ENCODE data around the gene PXK. TPM values are rescaled to one million over a fixed set of nuclear protein-coding genes. Genes with fewer than 3 reads are reported as not detected.
A peak's percentile ranks its signal among the peaks of the same experiment; 100 is the strongest.
"Not testable (repeated sequence)": the region's sequence is repeated elsewhere in the genome, so short reads cannot be mapped to it uniquely, and the experiment has no call there.

PXK gene
- total RNA-seq, 2 donors from 2014 or later, result 19.6 to 21.8 TPM

DNA sequence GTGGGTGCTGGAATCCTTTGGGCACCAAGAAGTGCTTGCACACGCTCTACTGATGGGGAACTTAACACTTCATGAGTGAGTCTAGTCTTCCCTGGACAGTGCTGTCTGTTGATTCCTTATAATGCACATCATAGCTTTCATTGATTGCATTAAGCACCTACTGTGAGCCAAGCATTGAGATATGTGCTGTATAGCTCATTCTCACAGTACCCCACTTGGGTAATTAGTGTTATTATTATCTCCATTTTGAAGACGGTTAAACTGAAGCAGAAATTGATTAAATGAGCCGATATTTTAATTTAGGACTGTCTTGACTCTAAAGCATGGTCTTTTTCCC lies 101.4 kb downstream of the PXK start:
- H3K36me3 ChIP-seq, result peaks cover 0 to 11% of the 10 kb centered on the region in 2 donors
- no peak for TF ChIP-seq POLR2AphosphoS5 (IDR thresholded peaks at IDR 0.05)
- TF ChIP-seq, protein P1, sequence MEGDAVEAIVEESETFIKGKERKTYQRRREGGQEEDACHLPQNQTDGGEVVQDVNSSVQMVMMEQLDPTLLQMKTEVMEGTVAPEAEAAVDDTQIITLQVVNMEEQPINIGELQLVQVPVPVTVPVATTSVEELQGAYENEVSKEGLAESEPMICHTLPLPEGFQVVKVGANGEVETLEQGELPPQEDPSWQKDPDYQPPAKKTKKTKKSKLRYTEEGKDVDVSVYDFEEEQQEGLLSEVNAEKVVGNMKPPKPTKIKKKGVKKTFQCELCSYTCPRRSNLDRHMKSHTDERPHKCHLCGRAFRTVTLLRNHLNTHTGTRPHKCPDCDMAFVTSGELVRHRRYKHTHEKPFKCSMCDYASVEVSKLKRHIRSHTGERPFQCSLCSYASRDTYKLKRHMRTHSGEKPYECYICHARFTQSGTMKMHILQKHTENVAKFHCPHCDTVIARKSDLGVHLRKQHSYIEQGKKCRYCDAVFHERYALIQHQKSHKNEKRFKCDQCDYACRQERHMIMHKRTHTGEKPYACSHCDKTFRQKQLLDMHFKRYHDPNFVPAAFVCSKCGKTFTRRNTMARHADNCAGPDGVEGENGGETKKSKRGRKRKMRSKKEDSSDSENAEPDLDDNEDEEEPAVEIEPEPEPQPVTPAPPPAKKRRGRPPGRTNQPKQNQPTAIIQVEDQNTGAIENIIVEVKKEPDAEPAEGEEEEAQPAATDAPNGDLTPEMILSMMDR (IDR thresholded peaks at IDR 0.05), result no peak
- intact Hi-C loops (cut with DNase I), result loop anchor here (10.0 kb wide), 1 partner anchor 191 kb away; no protein-coding TSS in a partner anchor
- 62% methylated on average over 3 of the region's 3 CpGs for WGBS
- peak overlapping the region; percentile 88 to 93 for H3K27ac ChIP-seq
- H3K4me1 ChIP-seq (replicated peaks), result no peaks in the 10 kb centered on the region
- H3K4me3 ChIP-seq, result peak overlapping the region; percentile 68 to 82
- H3K27me3 ChIP-seq (replicated peaks; ENCODE audit: insufficient read depth), result no peaks in the 10 kb centered on the region
- no peak for DNase-seq (ENCODE audit: low spot score)
- H3K9me3 ChIP-seq, result no peaks in the 10 kb centered on the region

DNA sequence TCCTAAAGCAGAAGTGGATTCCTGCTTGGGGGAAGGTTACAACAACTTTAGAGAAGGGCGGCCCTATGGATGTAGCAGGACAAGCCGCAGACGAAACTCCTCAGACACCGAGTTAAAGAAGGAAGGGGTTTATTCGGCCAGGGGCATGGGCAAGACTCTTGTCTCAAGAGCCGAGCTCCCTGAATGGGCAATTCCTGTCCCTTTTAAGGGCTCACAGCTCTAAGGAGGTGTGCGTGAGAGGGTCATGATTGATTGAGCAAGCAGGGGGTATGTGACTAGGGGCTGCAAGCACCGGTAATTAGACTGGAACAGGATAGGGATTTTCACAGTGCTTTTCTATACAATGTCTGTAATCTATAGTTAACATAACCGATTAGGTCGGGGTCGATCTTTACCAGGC lies 101.8 kb downstream of the PXK start:
- no peaks in the 10 kb centered on the region for H3K27me3 ChIP-seq (replicated peaks; ENCODE audit: insufficient read depth)
- H3K9me3 ChIP-seq, result no peaks in the 10 kb centered on the region
- intact Hi-C loops (cut with DNase I), result loop anchor here (10.0 kb wide), 1 partner anchor 190 kb away; no protein-coding TSS in a partner anchor
- DNase-seq (ENCODE audit: low spot score), result no peak
- no peak for TF ChIP-seq POLR2A (IDR thresholded peaks at IDR 0.05)
- TF ChIP-seq, protein P1 (IDR thresholded peaks at IDR 0.05), result no peak
- no peak for TF ChIP-seq POLR2AphosphoS5 (IDR thresholded peaks at IDR 0.05)
- H3K27ac ChIP-seq, result no peak overlapping the region
- peaks cover 0 to 7% of the 10 kb centered on the region in 2 donors for H3K36me3 ChIP-seq
- no peaks in the 10 kb centered on the region for H3K4me1 ChIP-seq (replicated peaks)
- 91% methylated on average over 11 of the region's 11 CpGs for whole genome bisulfite sequencing
- H3K4me3 ChIP-seq, result no peak overlapping the region

DNA sequence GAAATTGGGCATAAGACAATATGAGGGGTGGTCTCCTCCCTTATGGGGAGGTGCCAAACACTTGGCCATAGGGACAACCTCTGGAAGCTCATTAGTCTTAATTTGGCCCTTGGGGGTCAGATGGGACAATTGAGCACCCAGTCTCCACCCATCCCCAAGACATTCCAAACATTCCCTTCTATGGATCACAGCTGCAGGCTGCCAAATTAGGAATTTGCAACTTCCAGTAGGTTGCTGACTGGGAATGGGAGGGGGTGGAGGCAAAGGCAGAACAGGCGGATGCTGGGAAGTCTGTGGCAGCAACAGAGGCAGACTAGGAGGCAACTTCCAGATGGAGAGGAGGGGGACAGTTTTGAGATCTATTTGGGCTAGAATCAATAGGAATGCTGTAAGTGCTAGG lies 102.3 kb downstream of the PXK start:
- intact Hi-C loops (cut with DNase I), result loop anchor here (10.0 kb wide), 1 partner anchor 190 kb away; no protein-coding TSS in a partner anchor
- Histone ChIP-seq H3K27ac (no peak overlapping the region), H3K36me3 (peaks cover 0 to 6% of the 10 kb centered on the region in 2 donors), H3K9me3 (no peaks in the 10 kb centered on the region), H3K27me3 (replicated peaks; ENCODE audit: insufficient read depth) (no peaks in the 10 kb centered on the region), H3K4me1 (replicated peaks) (no peaks in the 10 kb centered on the region), H3K4me3 (no peak overlapping the region)
- DNase-seq (ENCODE audit: low spot score), result no peak
- WGBS, result 65% methylated on average over 1 of the region's 1 CpG
- TF ChIP-seq, protein P1 (IDR thresholded peaks at IDR 0.05), result no peak
- TF ChIP-seq POLR2A (IDR thresholded peaks at IDR 0.05), result no peak
- TF ChIP-seq POLR2AphosphoS5 (IDR thresholded peaks at IDR 0.05), result no peak

DNA sequence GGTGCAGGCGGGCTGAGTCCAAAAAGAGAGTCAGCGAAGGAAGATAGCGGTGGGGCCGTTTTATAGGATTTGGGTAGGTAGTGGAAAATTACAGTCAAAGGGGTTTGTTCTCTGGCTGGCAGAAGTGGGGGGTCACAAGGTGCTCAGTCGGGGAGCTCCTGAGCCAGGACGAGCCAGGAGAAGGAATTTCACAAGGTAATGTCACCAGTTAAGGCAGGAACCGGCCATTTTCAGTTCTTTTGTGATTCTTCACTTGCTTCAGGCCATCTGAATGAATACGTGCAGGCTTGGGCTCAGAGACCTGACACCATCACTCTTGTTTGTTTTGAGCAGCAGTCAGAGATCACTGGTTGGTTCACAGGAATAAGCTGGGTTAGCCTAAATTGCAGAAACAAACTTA lies 104.6 kb downstream of the PXK start:
- not testable (repeated sequence) for H3K4me3 ChIP-seq; H3K4me1 ChIP-seq (replicated peaks); H3K27ac ChIP-seq; DNase-seq (ENCODE audit: low spot score); H3K36me3 ChIP-seq; H3K27me3 ChIP-seq (replicated peaks; ENCODE audit: insufficient read depth); H3K9me3 ChIP-seq
- WGBS, result 59% methylated on average over 8 of the region's 8 CpGs
- intact Hi-C loops (cut with DNase I), result loop anchor here (10.0 kb wide), 1 partner anchor 188 kb away; no protein-coding TSS in a partner anchor

DNA sequence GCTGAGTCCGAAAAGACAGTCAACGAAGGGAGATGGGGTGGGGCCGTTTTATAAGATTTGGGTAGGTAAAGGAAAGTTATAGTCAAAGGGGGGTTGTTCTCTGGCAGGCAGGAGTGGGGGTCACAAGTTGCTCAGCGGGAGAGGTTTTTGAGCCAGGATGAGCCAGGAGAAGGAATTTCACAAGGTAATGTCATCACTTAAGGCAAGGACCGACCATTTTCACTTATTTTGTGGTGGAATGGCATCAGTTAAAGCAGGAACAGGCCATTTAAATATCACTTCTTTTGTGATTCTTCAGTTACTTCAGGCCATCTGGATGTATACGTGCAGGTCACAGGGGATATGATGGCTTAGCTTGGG lies 108.3 kb downstream of the PXK start:
- H3K27me3 ChIP-seq (replicated peaks; ENCODE audit: insufficient read depth); H3K27ac ChIP-seq; H3K4me3 ChIP-seq; H3K4me1 ChIP-seq (replicated peaks); intact Hi-C loops (cut with DNase I); H3K9me3 ChIP-seq; H3K36me3 ChIP-seq; DNase-seq (ENCODE audit: low spot score): not testable (repeated sequence)
- 81% methylated on average over 6 of the region's 6 CpGs for WGBS

DNA sequence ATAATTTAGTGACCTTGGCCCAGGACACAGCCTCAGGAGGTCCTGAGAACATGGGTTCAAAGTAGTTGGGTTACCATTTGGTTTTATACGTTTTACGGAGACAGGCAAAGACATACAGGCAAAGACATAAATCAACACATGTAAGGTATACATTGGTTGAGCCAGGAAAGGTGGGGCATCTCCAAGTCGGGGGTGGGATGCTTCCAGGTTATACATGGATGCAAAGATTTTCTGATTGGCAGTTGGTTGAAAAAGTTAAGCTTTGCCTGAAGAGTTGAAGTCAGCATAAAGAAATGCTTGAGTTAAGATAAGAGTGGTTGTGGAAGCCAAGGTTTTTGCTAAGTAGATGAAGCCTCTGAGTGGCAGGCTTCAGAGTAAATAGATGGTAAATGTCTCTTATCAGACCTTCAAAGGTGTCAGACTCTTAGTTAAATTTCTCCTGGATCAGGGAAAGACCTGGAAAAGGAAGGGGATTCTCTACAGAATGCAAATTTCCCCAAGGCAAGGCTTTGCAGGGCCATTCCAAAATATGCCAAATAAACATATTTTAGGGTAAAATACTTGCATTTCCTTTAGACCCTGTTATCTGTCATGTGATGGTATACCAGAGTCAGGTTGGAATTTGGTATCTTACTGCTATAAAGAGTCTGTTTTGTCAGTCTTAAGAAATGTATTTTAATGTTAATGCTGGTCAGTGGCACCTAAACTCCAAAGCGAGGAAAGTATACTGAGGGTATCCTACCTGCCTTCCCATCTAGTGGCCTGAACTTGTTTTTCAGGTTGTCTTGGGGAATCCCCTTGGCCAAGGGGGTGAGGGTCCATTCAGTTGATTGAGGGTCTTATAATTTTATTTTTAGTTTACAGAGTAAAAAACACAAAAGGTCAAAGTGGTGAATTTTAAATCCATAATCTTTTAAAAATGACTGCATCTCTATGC lies 109.1 kb downstream of the PXK start:
- DNase-seq (ENCODE audit: low spot score), result no peak
- Histone ChIP-seq H3K4me1 (replicated peaks) (no peaks in the 10 kb centered on the region), H3K27ac (no peak overlapping the region), H3K9me3 (no peaks in the 10 kb centered on the region), H3K27me3 (replicated peaks; ENCODE audit: insufficient read depth) (no peaks in the 10 kb centered on the region), H3K4me3 (no peak overlapping the region), H3K36me3 (no peaks in the 10 kb centered on the region)
- intact Hi-C loops (cut with DNase I), result no loop called here
- no peak for TF ChIP-seq POLR2AphosphoS5 (IDR thresholded peaks at IDR 0.05)
- TF ChIP-seq POLR2A (IDR thresholded peaks at IDR 0.05), result no peak
- TF ChIP-seq, protein P1 (IDR thresholded peaks at IDR 0.05), result no peak
- WGBS, result 68% methylated on average over 4 of the region's 4 CpGs
